A172 (cell line): ENCODE results near the gene WBP2NL. TPM values are rescaled to one million over a fixed set of nuclear protein-coding genes. Genes with fewer than 3 reads are reported as not detected.

Experiments used
- DNase-seq: peaks from one replicate; pipeline ENCODE4 v3.0.0-alpha.2; 2015; ENCODE audit warnings: low spot score
- total RNA-seq: library from RNA; depleted of rRNA; stranded (reverse); fragments of >200 nt; shearing (Covaris generic); gene quantifications from 2 replicates; pipeline ENCODE4 v1.2.3, GENCODE V29; 2014; rRNA removed

Gene WBP2NL
- total RNA-seq, 1 experiment from 2014 or later = not detected

DNA sequence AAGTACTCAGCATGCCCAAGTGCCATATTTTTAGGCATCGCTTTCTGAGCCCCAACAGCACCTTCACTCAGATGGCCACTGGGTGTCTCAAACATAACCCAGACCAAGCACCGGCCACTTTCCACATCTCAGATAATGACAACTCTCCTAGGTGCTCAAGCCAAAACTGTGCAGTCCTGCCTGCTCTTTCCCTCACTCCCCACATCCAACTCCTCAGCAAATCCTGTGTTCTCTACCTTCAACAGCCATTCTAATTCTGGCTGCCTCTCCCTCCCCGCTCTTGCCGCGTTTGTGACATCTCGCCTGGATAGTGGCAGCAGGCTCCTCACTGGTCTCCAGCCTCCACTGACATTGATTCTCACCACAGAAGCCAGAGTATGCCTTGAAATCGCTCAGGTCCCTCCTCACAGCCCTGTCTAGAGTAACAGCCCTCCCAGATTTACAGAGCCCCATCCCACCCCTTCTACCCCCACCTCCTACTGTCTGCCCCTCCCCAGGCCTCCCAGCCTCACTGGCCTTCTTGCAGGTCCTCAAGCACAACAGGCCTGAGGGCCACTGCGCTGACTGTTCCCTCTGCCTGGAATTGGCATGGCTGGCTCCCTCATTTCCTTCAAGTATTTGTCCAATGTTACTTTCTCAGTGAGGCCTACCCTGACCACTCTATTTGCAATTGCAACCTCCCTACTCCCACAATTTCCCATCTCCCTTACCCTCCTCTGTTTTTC, 74.2 kb downstream of the WBP2NL start:
- no peak for DNase-seq

DNA sequence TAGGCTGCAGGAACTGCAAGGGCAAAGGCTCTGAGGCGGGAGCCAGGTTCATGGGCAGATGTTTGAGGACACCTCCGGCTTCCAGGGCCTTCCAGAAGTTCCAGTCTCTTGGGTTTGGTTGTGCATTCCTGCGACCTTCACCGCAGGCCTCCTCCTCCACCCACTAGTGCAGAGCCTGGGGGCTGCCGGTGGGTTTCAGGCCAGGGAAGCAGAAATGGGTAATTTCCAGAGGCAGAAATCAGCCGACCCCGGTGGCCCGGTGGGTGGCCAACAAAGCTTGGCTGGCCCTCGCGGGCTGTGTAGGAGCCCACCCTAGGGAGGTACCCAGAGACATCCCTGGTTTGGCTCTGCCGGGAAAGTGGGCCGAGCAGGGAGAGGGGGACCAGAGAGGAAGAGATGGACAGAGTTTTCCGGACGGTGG, 75.0 kb downstream of the WBP2NL start:
- DNase-seq = no peak

DNA sequence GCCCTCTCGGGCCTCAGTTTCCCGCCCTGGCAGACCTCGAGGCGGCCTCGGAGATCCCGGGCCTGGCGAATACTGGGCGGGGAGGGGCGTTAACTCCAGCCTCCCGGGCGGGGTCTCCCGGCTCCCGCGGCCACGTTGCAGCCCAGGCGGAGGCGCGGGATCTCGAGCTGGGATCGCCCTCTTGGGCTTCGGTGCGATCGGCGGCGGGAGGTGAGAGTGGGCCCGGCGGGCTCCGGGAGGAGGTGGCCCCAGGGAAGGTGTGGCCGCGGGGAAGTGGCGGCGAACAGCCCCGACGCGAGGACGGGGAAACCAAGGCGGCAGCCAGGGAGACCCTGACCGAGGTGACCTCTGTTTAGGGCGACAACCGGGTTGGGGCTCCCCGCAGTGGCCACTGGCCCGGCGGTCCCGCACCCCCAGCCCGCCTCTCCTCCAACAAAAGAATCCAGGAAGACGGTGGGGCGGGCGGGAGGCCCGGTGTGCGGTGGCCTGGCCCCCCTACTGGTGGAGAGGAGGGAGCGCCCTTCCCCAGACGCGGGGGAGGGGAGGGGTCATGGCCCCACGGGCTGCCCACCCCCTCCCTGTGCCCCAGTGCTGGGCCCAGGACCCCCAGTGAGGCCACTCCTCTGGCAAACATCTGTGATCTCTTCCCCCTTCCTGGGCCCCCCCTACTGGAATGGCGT, 75.7 kb downstream of the WBP2NL start, which contains the start of gene PHETA2:
PHETA2 (plus strand) TSS at position 117 of the 680 bp plus-strand sequence. CDS start 3,046 bp downstream, outside the sequence.
- no peak for DNase-seq

DNA sequence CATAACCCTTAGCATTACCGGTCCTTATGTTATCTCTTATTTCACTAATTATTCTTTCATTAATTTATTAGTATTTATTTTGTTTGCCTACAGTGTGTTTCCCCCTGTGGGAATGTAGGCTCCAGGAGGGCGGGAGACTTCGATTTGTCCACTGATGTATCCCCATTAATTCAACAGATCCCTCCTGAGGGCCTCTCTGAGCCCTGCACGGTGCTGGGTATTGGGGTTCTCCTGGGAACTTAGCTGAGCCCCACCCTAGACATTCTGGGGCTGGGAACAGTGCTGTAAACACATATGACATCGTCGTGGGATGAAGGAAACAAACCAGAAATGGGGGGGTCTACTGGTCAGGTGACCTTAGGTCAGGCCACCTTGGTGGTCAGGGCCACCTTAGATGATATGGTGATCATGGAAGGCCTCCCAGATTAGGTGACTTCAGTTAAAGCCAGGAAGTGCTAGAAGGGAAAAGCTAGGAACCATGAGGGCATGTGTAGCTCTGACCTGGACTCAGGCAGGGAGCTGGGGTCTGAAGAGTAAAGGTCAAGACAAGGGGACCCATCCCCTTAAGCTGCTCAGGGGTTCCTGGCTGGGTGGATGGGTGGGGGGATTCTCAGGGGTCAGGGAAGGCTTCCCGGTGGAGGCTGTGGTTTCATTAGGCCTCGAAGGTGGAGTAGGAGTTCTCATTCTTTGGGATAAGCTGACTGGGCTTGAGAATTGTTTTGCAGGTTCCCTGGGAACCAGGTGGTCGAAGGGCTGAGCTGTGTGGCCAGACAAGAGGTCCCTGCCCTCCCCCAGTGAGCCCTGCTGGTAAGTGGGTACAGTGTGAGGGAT, 76.5 kb downstream of the WBP2NL start:
- no peak for DNase-seq

DNA sequence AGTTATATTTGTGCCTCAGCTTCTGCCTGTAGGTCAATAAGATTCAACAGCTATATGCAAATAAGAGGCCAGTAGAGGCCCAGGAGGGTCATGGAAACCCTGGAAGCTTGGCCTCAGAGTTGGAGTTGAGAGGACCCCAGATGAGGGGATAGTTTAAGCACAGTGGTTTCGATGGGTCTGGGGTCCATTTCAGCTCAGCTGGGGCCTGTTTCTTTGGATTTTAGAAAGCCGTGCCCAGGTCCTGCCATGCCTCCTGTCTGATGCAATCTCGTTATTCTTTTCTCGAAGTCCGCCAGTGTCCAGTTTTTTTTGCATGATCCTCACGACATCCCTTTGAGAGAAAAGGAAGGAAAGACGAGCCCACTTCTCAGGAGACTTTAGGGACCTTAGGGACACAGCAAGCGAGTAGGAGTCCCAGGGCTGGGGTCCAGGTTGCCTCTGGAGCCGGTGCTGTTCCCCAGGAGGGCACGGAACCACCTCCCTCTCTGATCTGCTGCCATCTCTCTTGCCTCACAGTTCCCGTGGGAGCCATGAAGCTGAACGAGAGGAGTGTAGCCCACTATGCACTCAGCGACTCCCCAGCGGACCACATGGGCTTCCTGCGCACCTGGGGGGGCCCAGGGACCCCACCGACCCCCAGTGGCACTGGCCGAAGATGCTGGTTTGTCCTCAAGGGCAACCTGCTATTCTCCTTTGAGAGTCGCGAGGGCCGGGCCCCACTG, 78.3 kb downstream of the WBP2NL start:
- no peak for DNase-seq

DNA sequence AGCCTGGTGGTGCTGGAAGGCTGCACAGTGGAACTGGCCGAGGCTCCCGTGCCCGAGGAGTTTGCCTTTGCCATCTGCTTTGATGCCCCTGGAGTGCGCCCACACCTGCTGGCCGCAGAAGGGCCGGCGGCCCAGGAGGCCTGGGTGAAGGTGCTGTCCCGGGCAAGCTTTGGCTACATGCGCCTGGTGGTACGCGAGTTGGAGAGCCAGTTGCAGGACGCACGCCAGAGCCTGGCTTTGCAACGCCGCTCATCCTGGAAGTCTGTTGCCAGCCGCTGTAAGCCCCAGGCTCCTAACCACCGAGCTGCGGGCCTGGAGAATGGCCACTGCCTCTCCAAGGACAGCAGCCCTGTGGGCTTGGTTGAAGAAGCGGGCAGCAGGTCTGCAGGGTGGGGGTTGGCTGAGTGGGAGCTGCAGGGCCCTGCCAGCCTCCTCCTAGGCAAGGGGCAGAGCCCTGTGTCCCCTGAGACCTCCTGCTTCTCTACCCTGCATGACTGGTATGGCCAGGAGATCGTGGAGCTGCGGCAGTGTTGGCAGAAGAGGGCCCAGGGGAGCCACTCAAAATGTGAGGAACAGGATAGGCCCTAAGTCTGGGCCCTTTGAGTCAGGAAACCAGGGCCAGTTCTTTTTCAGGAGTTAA, 79.0 kb downstream of the WBP2NL start:
- no peak for DNase-seq

Other genes with a start within 250 kb of the WBP2NL start
- 5.7 and 6.2 TPM in 2 replicates for gene CCDC134, start 198.1 kb upstream of the WBP2NL start, total RNA-seq
- 15.8 and 17.7 TPM in 2 replicates for gene SREBF2, start 165.7 kb upstream of the WBP2NL start, total RNA-seq
- not detected in 2 replicates for gene SHISA8, start 83.7 kb upstream of the WBP2NL start, total RNA-seq
- gene TNFRSF13C, start 72.0 kb upstream of the WBP2NL start, total RNA-seq = 0.03 TPM in 1 of 2 replicates, not detected in the other
- 42.4 and 54.8 TPM in 2 replicates for gene CENPM, start 51.6 kb upstream of the WBP2NL start, total RNA-seq
- gene SEPTIN3, start 29.3 kb upstream of the WBP2NL start, total RNA-seq = 7.7 and 8.3 TPM in 2 replicates
- 11.5 and 17.7 TPM in 2 replicates for gene NAGA, start 72.0 kb downstream of the WBP2NL start, total RNA-seq
- 0.07 and 0.17 TPM in 2 replicates for gene PHETA2, start 75.5 kb downstream of the WBP2NL start, total RNA-seq
- 2.9 and 6.5 TPM in 2 replicates for gene SMDT1, start 80.9 kb downstream of the WBP2NL start, total RNA-seq
- 73.3 and 80.7 TPM in 2 replicates for gene NDUFA6, start 92.0 kb downstream of the WBP2NL start, total RNA-seq
- gene CYP2D6, start 132.0 kb downstream of the WBP2NL start, total RNA-seq = 0.03 and 0.46 TPM in 2 replicates